Uterus (tissue), 2 donors: ENCODE measurements around the gene CAMTA1.

Experiments used
- POLR2A ChIP-seq, 2 donors: fragments of 450-650 bp; IDR thresholded peaks; one replicate each; pipeline ENCODE4 v1.6.1; 2016; ENCODE audit warnings: antibody characterized with exemption in 2 of 2, mild to moderate bottlenecking in 1 of 2, moderate library complexity in 1 of 2
- TF ChIP-seq, protein P1 (sequence below), 4 experiments: fragments of 200-600 bp in 2 of 4; fragments of 450-650 bp in 2 of 4; sonication (generic) in 2 of 4; IDR thresholded peaks; one replicate each; pipeline ENCODE4 v1.5.1; 2016 to 2019; ENCODE audit warnings: antibody characterized with exemption in 4 of 4, mild to moderate bottlenecking in 2 of 4, moderate library complexity in 1 of 4

DNA sequence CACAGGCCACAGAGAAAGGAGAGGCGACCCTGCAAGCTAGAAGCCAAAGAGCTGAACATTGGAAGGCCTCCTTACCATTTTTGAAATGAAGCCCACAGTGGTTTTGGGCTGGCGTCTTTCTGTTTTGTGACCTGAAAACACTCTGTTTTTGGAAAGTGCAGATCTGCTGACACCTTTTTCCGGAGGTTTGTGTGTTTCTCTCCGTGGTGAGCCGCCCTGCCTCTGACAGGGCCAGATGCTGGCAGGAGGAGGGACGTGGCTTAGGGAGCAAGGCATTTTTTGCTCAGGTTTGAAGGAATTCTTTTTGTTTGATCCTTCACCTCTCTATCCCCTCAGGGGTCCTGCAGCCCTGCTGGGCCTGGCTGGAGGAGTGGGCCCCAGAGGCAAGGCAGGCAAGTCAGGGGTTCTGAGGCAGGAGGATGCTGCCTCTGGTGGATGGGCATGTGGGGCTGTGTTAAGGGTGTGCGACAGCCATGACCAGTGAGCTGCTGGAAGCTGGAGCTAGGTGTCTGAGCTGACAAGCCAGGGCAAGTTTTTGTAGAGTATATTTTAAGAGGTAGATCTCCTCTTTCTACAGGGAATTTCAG is 133.8 kb downstream of the CAMTA1 start:
- TF ChIP-seq, protein P1, sequence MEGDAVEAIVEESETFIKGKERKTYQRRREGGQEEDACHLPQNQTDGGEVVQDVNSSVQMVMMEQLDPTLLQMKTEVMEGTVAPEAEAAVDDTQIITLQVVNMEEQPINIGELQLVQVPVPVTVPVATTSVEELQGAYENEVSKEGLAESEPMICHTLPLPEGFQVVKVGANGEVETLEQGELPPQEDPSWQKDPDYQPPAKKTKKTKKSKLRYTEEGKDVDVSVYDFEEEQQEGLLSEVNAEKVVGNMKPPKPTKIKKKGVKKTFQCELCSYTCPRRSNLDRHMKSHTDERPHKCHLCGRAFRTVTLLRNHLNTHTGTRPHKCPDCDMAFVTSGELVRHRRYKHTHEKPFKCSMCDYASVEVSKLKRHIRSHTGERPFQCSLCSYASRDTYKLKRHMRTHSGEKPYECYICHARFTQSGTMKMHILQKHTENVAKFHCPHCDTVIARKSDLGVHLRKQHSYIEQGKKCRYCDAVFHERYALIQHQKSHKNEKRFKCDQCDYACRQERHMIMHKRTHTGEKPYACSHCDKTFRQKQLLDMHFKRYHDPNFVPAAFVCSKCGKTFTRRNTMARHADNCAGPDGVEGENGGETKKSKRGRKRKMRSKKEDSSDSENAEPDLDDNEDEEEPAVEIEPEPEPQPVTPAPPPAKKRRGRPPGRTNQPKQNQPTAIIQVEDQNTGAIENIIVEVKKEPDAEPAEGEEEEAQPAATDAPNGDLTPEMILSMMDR (IDR thresholded peaks at IDR 0.05): no peak
- no peak for TF ChIP-seq POLR2A (IDR thresholded peaks at IDR 0.05)
